Bronchus fibroblast of lung (primary cell): ENCODE data around the gene SBK2. TPM values are rescaled to one million over a fixed set of nuclear protein-coding genes. Genes with fewer than 3 reads are reported as not detected.

Source experiments
- total RNA-seq: library from RNA; depleted of rRNA; stranded (reverse); fragments of >200 nt; gene quantifications from 2 replicates; pipeline ENCODE4 v1.2.3, GENCODE V29; 2015

SBK2 gene
- total RNA-seq, result not detected in 2 replicates

GRCh38 chr19:55536951-55537740 lies at the start of gene SBK2:
SBK2 (minus strand) TSS chr19:55537133; CDS start chr19:55536294, 839 bp downstream.

GRCh38 chr19:55580628-55581144 lies 43.8 kb upstream of the SBK2 start, which contains the start of gene ZNF579:
ZNF579 (minus strand) TSS chr19:55580848; CDS start chr19:55579639, 1,209 bp downstream.

GRCh38 chr19:55545443-55545842 lies 8.5 kb upstream of the SBK2 start, which contains the start of gene SBK3:
SBK3 (minus strand) TSS chr19:55545543; CDS start chr19:55545543, 0 bp downstream.

GRCh38 chr19:55487924-55488687 lies 48.8 kb downstream of the SBK2 start, which contains the start of gene SSC5D:
SSC5D (plus strand) TSS chr19:55488436; CDS start chr19:55488590, 154 bp downstream.

GRCh38 chr19:55484593-55485438 lies 52.1 kb downstream of the SBK2 start, which contains the start of gene NAT14:
NAT14 (plus strand) TSS chr19:55485188; CDS start chr19:55485709, 521 bp downstream.

Other genes starting within 250 kb of the SBK2 start
- gene TMEM150B, start 211.8 kb downstream of the SBK2 start, total RNA-seq, result not detected in 2 replicates
- 5.5 and 7.4 TPM in 2 replicates for gene KMT5C, start 197.3 kb downstream of the SBK2 start, total RNA-seq
- 0.30 TPM in 1 of 2 replicates, not detected in the other for gene COX6B2, start 182.4 kb downstream of the SBK2 start, total RNA-seq
- gene GARIN5B, start 173.9 kb downstream of the SBK2 start, total RNA-seq, result not detected in 2 replicates
- 2.4 and 10.4 TPM in 2 replicates for gene IL11, start 166.7 kb downstream of the SBK2 start, total RNA-seq
- gene TMEM190, start 160.3 kb downstream of the SBK2 start, total RNA-seq, result not detected in 2 replicates
- 0.17 and 1.8 TPM in 2 replicates for gene TMEM238, start 152.8 kb downstream of the SBK2 start, total RNA-seq
- gene RPL28, start 151.2 kb downstream of the SBK2 start, total RNA-seq, result 462 and 817 TPM in 2 replicates
- gene UBE2S, start 129.3 kb downstream of the SBK2 start, total RNA-seq, result 249 and 263 TPM in 2 replicates
- not detected in 2 replicates for gene SHISA7, start 93.8 kb downstream of the SBK2 start, total RNA-seq
- gene ISOC2, start 75.5 kb downstream of the SBK2 start, total RNA-seq, result 74.8 and 86.4 TPM in 2 replicates
- not detected in 2 replicates for gene C19orf85, start 72.4 kb downstream of the SBK2 start, total RNA-seq
- gene ZNF628, start 60.5 kb downstream of the SBK2 start, total RNA-seq, result 5.4 and 9.4 TPM in 2 replicates
- 25.1 and 29.8 TPM in 2 replicates for gene NAT14, start 51.9 kb downstream of the SBK2 start, total RNA-seq
- 0.89 and 1.7 TPM in 2 replicates for gene SSC5D, start 48.7 kb downstream of the SBK2 start, total RNA-seq
- 0.15 TPM in 1 of 2 replicates, not detected in the other for gene SBK3, start 8.4 kb upstream of the SBK2 start, total RNA-seq
- gene ZNF579, start 43.7 kb upstream of the SBK2 start, total RNA-seq, result 5.0 and 5.2 TPM in 2 replicates
- 4.5 and 4.9 TPM in 2 replicates for gene FIZ1, start 62.4 kb upstream of the SBK2 start, total RNA-seq
- gene ZNF524, start 63.2 kb upstream of the SBK2 start, total RNA-seq, result 19.3 and 19.7 TPM in 2 replicates
- gene ZNF865, start 68.5 kb upstream of the SBK2 start, total RNA-seq, result 2.4 and 3.2 TPM in 2 replicates
- gene ZNF784, start 87.4 kb upstream of the SBK2 start, total RNA-seq, result 1.9 and 3.0 TPM in 2 replicates
- gene ZNF580, start 103.9 kb upstream of the SBK2 start, total RNA-seq, result 10.4 and 15.0 TPM in 2 replicates
- 20.5 and 26.3 TPM in 2 replicates for gene ZNF581, start 106.5 kb upstream of the SBK2 start, total RNA-seq
- 14.7 and 15.6 TPM in 2 replicates for gene CCDC106, start 111.1 kb upstream of the SBK2 start, total RNA-seq
- gene U2AF2, start 117.9 kb upstream of the SBK2 start, total RNA-seq, result 197 and 225 TPM in 2 replicates
- gene EPN1, start 138.1 kb upstream of the SBK2 start, total RNA-seq, result 103 and 112 TPM in 2 replicates
- gene NLRP9, start 201.3 kb upstream of the SBK2 start, total RNA-seq, result not detected in 2 replicates
- gene RFPL4A, start 222.0 kb upstream of the SBK2 start, total RNA-seq, result not detected in 2 replicates
- gene RFPL4AL1, start 232.0 kb upstream of the SBK2 start, total RNA-seq, result not detected in 2 replicates